ENCODE results near the gene PIP5K1A. TPM values are rescaled to one million over a fixed set of nuclear protein-coding genes. Genes with fewer than 3 reads are reported as not detected.

The PIP5K1A gene
- total RNA-seq, 6 donors from 2014 or later = 37.2 to 94.3 (median 70.6) TPM

DNA sequence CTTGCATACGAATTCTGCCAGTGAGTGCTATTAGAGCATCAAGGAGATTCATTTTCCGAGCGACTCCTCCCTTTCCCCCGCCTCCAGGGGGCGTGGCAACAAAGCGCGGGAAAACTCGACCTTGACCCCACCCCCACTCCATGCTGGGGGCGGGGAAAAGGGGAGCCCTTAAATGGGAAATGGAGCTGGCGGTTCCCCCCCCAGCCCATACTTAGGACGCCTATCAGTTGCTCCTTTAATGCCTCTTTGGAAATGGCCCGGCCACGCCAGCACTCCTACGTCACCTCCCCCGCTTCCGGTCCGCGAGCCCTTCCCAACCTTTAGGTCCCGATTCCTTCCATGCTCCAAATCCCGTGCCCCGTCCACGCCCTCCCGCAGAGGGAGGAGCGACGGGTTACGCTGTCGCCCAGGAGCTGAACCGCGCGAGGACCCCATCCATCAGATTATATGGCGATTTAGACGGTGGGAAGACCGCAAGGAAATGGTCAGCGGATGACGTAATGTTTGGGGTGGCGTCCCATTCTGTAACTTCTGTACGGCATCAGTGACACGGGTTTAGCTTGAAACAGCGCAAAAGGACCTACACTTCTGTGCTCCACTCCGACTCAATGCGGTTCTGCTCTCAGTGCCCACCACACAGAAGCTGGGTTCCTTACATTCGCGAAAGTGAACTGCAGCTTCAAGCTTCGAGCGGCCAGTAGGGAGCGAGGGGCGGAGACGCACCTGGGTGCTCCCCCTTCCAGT, 83.0 kb downstream of the PIP5K1A start:
- H3K4me1 ChIP-seq = peaks cover 16 to 31% (median 21%) of the 10 kb centered on the region in 4 donors
- no peaks in the 10 kb centered on the region for H3K27me3 ChIP-seq
- ATAC-seq (ENCODE audit: low FRiP score in 2 of 2) (peak; percentile 91 to 93), DNase-seq (peak; percentile 94 to 95)
- peak overlapping the region; percentile 98 for H3K27ac ChIP-seq
- peak overlapping the region; percentile 44 to 87 (median 80) for H3K4me3 ChIP-seq
- H3K9me3 ChIP-seq = no peaks in the 10 kb centered on the region
- peaks cover 2 to 16% (median 7%) of the 10 kb centered on the region in 4 donors for H3K36me3 ChIP-seq
- 0% methylated on average over 23 to 48 of the region's 48 CpGs for WGBS, 2 donors
- peak in 3 of 4 donors; percentile 57 to 82 (median 66) for TF ChIP-seq POLR2A (IDR thresholded peaks at IDR 0.05)
- TF ChIP-seq POLR2AphosphoS5 (IDR thresholded peaks at IDR 0.05) = peak; percentile 68 to 89
- TF ChIP-seq EP300 (IDR thresholded peaks at IDR 0.05) = peak in 1 of 4 donors; percentile 58
- TF ChIP-seq, protein P1, sequence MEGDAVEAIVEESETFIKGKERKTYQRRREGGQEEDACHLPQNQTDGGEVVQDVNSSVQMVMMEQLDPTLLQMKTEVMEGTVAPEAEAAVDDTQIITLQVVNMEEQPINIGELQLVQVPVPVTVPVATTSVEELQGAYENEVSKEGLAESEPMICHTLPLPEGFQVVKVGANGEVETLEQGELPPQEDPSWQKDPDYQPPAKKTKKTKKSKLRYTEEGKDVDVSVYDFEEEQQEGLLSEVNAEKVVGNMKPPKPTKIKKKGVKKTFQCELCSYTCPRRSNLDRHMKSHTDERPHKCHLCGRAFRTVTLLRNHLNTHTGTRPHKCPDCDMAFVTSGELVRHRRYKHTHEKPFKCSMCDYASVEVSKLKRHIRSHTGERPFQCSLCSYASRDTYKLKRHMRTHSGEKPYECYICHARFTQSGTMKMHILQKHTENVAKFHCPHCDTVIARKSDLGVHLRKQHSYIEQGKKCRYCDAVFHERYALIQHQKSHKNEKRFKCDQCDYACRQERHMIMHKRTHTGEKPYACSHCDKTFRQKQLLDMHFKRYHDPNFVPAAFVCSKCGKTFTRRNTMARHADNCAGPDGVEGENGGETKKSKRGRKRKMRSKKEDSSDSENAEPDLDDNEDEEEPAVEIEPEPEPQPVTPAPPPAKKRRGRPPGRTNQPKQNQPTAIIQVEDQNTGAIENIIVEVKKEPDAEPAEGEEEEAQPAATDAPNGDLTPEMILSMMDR (IDR thresholded peaks at IDR 0.05) = peak in 4 of 6 experiments; percentile 33 to 66 (median 54)

DNA sequence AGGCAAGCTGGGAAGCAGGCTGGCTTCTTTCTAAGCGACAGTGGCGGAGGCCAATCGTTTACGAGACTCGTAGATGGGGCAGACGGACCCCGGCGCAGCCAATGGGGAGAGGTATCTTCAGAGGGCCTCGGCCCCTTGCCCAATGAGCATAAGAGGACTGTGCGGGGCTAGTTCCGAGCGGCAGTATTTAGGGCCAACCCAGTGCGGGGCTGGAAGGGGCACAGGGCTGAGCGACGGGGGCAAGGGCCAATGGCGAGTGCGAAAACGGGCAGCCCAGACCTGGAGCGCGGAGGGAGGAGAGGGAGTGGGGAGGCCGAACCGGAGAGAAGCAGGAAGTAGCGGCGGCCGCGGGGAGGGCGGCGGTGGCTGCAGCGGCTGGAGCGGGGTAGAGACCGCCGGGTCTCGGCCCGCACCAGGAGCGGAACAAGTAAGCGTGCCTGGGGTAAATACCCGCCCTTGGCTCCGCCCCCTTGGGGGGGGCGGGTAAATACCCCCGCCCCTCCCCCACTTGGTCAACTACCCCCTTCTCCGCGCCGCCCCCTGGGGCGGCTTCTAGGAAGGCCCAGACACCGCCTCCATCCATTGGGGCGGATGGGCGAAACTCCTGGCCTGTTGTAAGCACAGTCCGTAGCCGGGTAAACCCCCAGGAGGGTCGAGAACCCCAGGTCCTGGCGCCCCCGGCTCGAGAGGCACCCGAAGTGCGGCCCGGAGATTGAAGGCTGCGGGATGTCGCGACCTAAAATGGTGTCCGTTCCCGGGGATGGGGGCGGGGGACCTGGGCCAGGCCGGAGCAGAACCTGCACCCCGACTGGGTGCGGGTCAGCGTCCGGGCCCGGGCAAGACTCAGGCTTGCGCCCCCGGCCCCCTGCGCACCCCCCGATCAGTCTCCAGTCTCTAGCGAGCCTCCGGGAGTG, 83.9 kb downstream of the PIP5K1A start, which contains the start of gene ZNF687:
TSS of gene ZNF687 (plus strand) at position 331 of the 914 bp plus-strand sequence. CDS start 3,993 bp downstream, outside the sequence.
- peak within 1 kb of the TSS; percentile 77 to 97 (median 84) for H3K4me3 ChIP-seq
- peak within 1 kb of the TSS; percentile 98 for H3K27ac ChIP-seq
- no peaks in the 10 kb centered on the region for H3K9me3 ChIP-seq
- peak; percentile 94 to 98 for ATAC-seq (ENCODE audit: low FRiP score in 2 of 2)
- H3K27me3 ChIP-seq = no peaks in the 10 kb centered on the region
- WGBS, 2 donors = 0% methylated on average over 23 to 28 of the region's 74 CpGs
- TF ChIP-seq POLR2AphosphoS5 (IDR thresholded peaks at IDR 0.05) (peak; percentile 75 to 76), POLR2A (IDR thresholded peaks at IDR 0.05) (peak; percentile 44 to 85 (median 82)), EP300 (IDR thresholded peaks at IDR 0.05) (no peak)
- TF ChIP-seq, protein P1 (IDR thresholded peaks at IDR 0.05) = peak in 1 of 6 experiments; percentile 5
- peak; percentile 99 to 100 for DNase-seq
- peaks cover 11 to 25% (median 16%) of the 10 kb centered on the region in 4 donors for H3K36me3 ChIP-seq
- H3K4me1 ChIP-seq = peaks cover 16 to 31% (median 21%) of the 10 kb centered on the region in 4 donors

DNA sequence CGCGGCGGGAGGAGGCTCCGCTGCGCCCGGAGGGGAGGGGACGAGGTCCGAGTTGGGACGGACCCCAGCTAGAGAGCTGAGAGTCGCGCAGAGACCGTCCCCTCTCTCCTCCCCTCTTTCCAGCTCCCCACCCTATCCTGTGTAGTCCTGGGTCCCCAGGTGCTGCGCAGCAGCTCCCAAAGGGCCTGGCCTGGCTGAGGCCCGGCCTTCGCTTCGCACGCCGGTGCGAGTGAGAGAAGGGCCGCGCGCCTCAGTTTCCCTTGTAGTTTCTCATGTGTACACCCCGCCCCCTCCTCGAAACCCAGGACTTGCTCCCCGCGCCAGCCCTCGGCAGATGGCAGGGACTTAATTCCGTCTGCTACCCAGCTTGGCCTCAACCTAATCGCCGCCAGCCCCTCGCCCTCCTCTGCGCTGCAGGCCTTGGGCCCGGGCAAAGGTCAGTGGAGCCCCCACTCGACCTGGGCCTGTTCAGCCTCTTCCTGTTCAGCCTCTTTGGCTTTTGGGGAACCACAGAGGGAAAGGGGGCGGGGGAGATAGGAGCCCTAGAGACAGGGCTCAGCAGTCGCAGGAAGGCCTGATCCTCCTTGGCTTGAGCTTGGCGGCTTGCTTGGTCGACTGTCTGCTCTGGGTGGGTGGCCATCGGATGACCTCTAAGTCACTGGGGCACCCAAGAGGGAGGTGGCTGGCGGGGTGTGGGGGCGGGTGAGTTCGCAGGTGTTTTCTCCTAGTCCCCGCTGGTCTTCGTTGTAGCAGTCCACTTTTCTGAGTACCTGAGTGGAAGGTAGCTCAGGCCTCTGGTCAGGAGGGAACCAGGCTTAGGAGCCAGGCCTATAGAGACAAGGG, 84.8 kb downstream of the PIP5K1A start:
- no peak for ATAC-seq (ENCODE audit: low FRiP score in 2 of 2)

More for the DNA sequence above, 84.8 kb downstream of the PIP5K1A start:
- peak in 1 of 2 donors; percentile 60 for DNase-seq
- no peaks in the 10 kb centered on the region for H3K27me3 ChIP-seq
- no peaks in the 10 kb centered on the region for H3K9me3 ChIP-seq
- peaks cover 13 to 33% (median 25%) of the 10 kb centered on the region in 4 donors for H3K36me3 ChIP-seq
- 8 to 22% methylated on average over 15 to 38 of the region's 44 CpGs for WGBS, 2 donors
- TF ChIP-seq, protein P1 (IDR thresholded peaks at IDR 0.05) = no peak
- TF ChIP-seq POLR2AphosphoS5 (IDR thresholded peaks at IDR 0.05) (no peak), POLR2A (IDR thresholded peaks at IDR 0.05) (no peak)
- H3K27ac ChIP-seq = peak overlapping the region; percentile 98
- H3K4me3 ChIP-seq = peak overlapping the region; percentile 77 to 97 (median 84)
- peaks cover 16 to 23% (median 18%) of the 10 kb centered on the region in 4 donors for H3K4me1 ChIP-seq
